Measurements from ENCODE around the gene PHGDH. TPM values are rescaled to one million over a fixed set of nuclear protein-coding genes. Genes with fewer than 3 reads are reported as not detected.
A peak's percentile ranks its signal among the peaks of the same experiment; 100 is the strongest.

The PHGDH gene
- total RNA-seq, 1 donor from 2014 or later: 9.7 TPM

- peak; percentile 49 for ATAC-seq
- intact Hi-C loops (cut with DNase I): loop anchor here (2.0 kb wide), 1 partner anchor 65 kb away; no protein-coding TSS in a partner anchor
- no peak for DNase-seq (ENCODE audit: missing footprints)
Observed at GRCh38 chr1:119743776-119744597, 32.3 kb downstream of the PHGDH start.

GRCh38 chr1:119744598-119744942 lies 32.8 kb downstream of the PHGDH start:
- DNase-seq (ENCODE audit: missing footprints) (no peak), ATAC-seq (no peak)
- intact Hi-C loops (cut with DNase I): loop anchor here (2.0 kb wide), 1 partner anchor 64 kb away; no protein-coding TSS in a partner anchor

GRCh38 chr1:119745034-119745433 lies 33.3 kb downstream of the PHGDH start:
- no peak for ATAC-seq
- no peak for DNase-seq (ENCODE audit: missing footprints)
- intact Hi-C loops (cut with DNase I): loop anchor here (2.0 kb wide), 1 partner anchor 64 kb away; no protein-coding TSS in a partner anchor

- intact Hi-C loops (cut with DNase I): no loop called here
- ATAC-seq: no peak
Observed at GRCh38 chr1:119747451-119747850, 35.7 kb downstream of the PHGDH start.

GRCh38 chr1:119748040-119748439 lies 36.3 kb downstream of the PHGDH start:
- ATAC-seq: no peak
- no peak for DNase-seq (ENCODE audit: missing footprints)
- intact Hi-C loops (cut with DNase I): no loop called here

More at GRCh38 chr1:119747451-119747850, 35.7 kb downstream of the PHGDH start:
- no peak for DNase-seq (ENCODE audit: missing footprints)

- intact Hi-C loops (cut with DNase I): no loop called here
- ATAC-seq: no peak
- DNase-seq (ENCODE audit: missing footprints): no peak
Observed at GRCh38 chr1:119752592-119752991, 40.9 kb downstream of the PHGDH start.

GRCh38 chr1:119758584-119758983 lies 46.9 kb downstream of the PHGDH start:
- ATAC-seq (no peak), DNase-seq (ENCODE audit: missing footprints) (no peak)
- intact Hi-C loops (cut with DNase I): no loop called here

- DNase-seq (ENCODE audit: missing footprints): no peak
- ATAC-seq: no peak
- intact Hi-C loops (cut with DNase I): no loop called here
Observed at GRCh38 chr1:119762409-119762808, 50.7 kb downstream of the PHGDH start.

- no peak for DNase-seq (ENCODE audit: missing footprints)
- intact Hi-C loops (cut with DNase I): no loop called here
Observed at GRCh38 chr1:119762953-119763352, 51.2 kb downstream of the PHGDH start.

GRCh38 chr1:119764220-119764619 lies 52.5 kb downstream of the PHGDH start:
- intact Hi-C loops (cut with DNase I): no loop called here
- DNase-seq (ENCODE audit: missing footprints) (no peak), ATAC-seq (peak; percentile 42)

More at GRCh38 chr1:119762953-119763352, 51.2 kb downstream of the PHGDH start:
- ATAC-seq: no peak

GRCh38 chr1:119766374-119766794 lies 54.6 kb downstream of the PHGDH start:
- no peak for DNase-seq (ENCODE audit: missing footprints)
- ATAC-seq: peak; percentile 41
- intact Hi-C loops (cut with DNase I): no loop called here

GRCh38 chr1:119767486-119767885 lies 55.8 kb downstream of the PHGDH start:
- DNase-seq (ENCODE audit: missing footprints): no peak
- intact Hi-C loops (cut with DNase I): no loop called here
- ATAC-seq: no peak

GRCh38 chr1:119768778-119769177 lies 57.0 kb downstream of the PHGDH start, which contains the start of gene HMGCS2:
Gene HMGCS2, minus strand, starts transcription at chr1:119768905. Its CDS starts 61 bp downstream, at chr1:119768844.
- intact Hi-C loops (cut with DNase I): no loop called here
- peak; percentile 72 for ATAC-seq
- no peak for DNase-seq (ENCODE audit: missing footprints)

GRCh38 chr1:119771016-119771415 lies 59.3 kb downstream of the PHGDH start:
- intact Hi-C loops (cut with DNase I): no loop called here
- ATAC-seq (no peak), DNase-seq (ENCODE audit: missing footprints) (no peak)

- DNase-seq (ENCODE audit: missing footprints): no peak
- ATAC-seq: no peak
- intact Hi-C loops (cut with DNase I): no loop called here
Observed at GRCh38 chr1:119771770-119772169, 60.0 kb downstream of the PHGDH start.

GRCh38 chr1:119772298-119772697 lies 60.6 kb downstream of the PHGDH start:
- ATAC-seq: no peak
- DNase-seq (ENCODE audit: missing footprints): no peak
- intact Hi-C loops (cut with DNase I): no loop called here

GRCh38 chr1:119773711-119774241 lies 62.0 kb downstream of the PHGDH start:
- intact Hi-C loops (cut with DNase I): no loop called here
- peak; percentile 66 for ATAC-seq
- DNase-seq (ENCODE audit: missing footprints): no peak

GRCh38 chr1:119774746-119775490 lies 63.2 kb downstream of the PHGDH start:
- DNase-seq (ENCODE audit: missing footprints) (no peak), ATAC-seq (no peak)
- intact Hi-C loops (cut with DNase I): no loop called here

GRCh38 chr1:119778359-119778758 lies 66.6 kb downstream of the PHGDH start:
- DNase-seq (ENCODE audit: missing footprints) (no peak), ATAC-seq (no peak)
- intact Hi-C loops (cut with DNase I): no loop called here
